ENCODE results near the gene HOXC11. TPM values are rescaled to one million over a fixed set of nuclear protein-coding genes. Genes with fewer than 3 reads are reported as not detected.

Gene HOXC11
- total RNA-seq, 1 experiment from 2014 or later: 4.3 TPM

DNA sequence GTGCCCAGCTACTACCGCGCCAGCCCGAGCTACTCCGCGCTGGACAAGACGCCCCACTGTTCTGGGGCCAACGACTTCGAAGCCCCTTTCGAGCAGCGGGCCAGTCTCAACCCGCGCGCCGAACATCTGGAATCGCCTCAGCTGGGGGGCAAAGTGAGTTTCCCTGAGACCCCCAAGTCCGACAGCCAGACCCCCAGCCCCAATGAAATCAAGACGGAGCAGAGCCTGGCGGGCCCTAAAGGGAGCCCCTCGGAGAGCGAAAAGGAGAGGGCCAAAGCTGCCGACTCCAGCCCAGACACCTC is 12.7 kb downstream of the HOXC11 start:
- peaks cover 7% of the 10 kb centered on the region; the same call in 1 of the 2 replicates for H3K36me3 ChIP-seq
- DNase-seq (ENCODE audit: low read depth in 1 of 2, low spot score in 2 of 2): no peak
- H3K9me3 ChIP-seq (replicated peaks): no peaks in the 10 kb centered on the region
- peak overlapping the region; percentile 63 for H3K27ac ChIP-seq
- no peaks in the 10 kb centered on the region for H3K27me3 ChIP-seq (replicated peaks)
- H3K4me1 ChIP-seq (replicated peaks): peaks cover 44% of the 10 kb centered on the region
- H3K4me3 ChIP-seq: peak overlapping the region; percentile 51

- peak in 1 of 2 experiments; percentile 70 for DNase-seq (ENCODE audit: low read depth in 1 of 2, low spot score in 2 of 2)
- H3K27ac ChIP-seq: peak overlapping the region; percentile 63
- H3K27me3 ChIP-seq (replicated peaks): no peaks in the 10 kb centered on the region
Measured at GRCh38 chr12:53985994-53986685, 13.2 kb downstream of the HOXC11 start.

GRCh38 chr12:53986686-53987483 is 14.0 kb downstream of the HOXC11 start:
- no peak for DNase-seq (ENCODE audit: low read depth in 1 of 2, low spot score in 2 of 2)
- peak overlapping the region; percentile 63 for H3K27ac ChIP-seq
- H3K4me3 ChIP-seq: peak overlapping the region; percentile 51
- H3K36me3 ChIP-seq: peaks cover 7% of the 10 kb centered on the region; the same call in 1 of the 2 replicates
- H3K9me3 ChIP-seq (replicated peaks): no peaks in the 10 kb centered on the region
- no peaks in the 10 kb centered on the region for H3K27me3 ChIP-seq (replicated peaks)
- H3K4me1 ChIP-seq (replicated peaks): peaks cover 57% of the 10 kb centered on the region

More at GRCh38 chr12:53985994-53986685, 13.2 kb downstream of the HOXC11 start:
- H3K4me1 ChIP-seq (replicated peaks): peaks cover 49% of the 10 kb centered on the region
- no peaks in the 10 kb centered on the region for H3K9me3 ChIP-seq (replicated peaks)
- peaks cover 7% of the 10 kb centered on the region; the same call in 1 of the 2 replicates for H3K36me3 ChIP-seq
- peak overlapping the region; percentile 51 for H3K4me3 ChIP-seq

DNA sequence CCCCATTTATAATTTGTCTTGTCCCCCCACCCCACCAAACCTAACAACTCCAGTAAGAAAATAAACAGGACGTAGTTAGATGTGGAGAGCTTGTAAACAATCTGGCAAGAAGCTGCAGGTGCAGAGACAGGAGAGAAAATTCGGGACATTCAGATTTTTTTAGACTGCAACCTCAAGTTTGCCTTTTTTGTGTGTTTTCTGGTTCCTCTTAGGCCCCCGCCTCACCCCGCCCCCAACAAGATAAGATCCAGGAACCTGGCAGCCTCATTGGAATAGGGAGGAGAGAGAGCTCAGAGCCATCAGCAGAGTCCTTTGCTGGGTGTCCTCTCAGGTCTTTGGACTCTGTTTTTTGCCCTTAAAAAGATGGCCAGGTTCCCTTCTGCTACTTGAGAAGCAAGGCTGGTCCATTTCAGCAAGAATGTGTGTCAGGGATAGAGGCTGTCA is 14.9 kb downstream of the HOXC11 start:
- Histone ChIP-seq H3K4me3 (no peak overlapping the region), H3K27me3 (replicated peaks) (no peaks in the 10 kb centered on the region), H3K9me3 (replicated peaks) (no peaks in the 10 kb centered on the region), H3K36me3 (peaks cover 7% of the 10 kb centered on the region; the same call in 1 of the 2 replicates), H3K27ac (no peak overlapping the region), H3K4me1 (replicated peaks) (peaks cover 63% of the 10 kb centered on the region)
- no peak for DNase-seq (ENCODE audit: low read depth in 1 of 2, low spot score in 2 of 2)

GRCh38 chr12:53988541-53989226 is 15.8 kb downstream of the HOXC11 start:
- H3K4me1 ChIP-seq (replicated peaks): peaks cover 72% of the 10 kb centered on the region
- no peaks in the 10 kb centered on the region for H3K27me3 ChIP-seq (replicated peaks)
- H3K36me3 ChIP-seq: peaks cover 7% of the 10 kb centered on the region; the same call in 1 of the 2 replicates
- DNase-seq (ENCODE audit: low read depth in 1 of 2, low spot score in 2 of 2): no peak
- H3K4me3 ChIP-seq: peak overlapping the region; percentile 27
- H3K9me3 ChIP-seq (replicated peaks): no peaks in the 10 kb centered on the region
- peak overlapping the region; percentile 33; the same call in 1 of the 2 replicates for H3K27ac ChIP-seq

- H3K36me3 ChIP-seq: peaks cover 7% of the 10 kb centered on the region; the same call in 1 of the 2 replicates
- H3K4me3 ChIP-seq: peak overlapping the region; percentile 27
- H3K27me3 ChIP-seq (replicated peaks): no peaks in the 10 kb centered on the region
- peak in 1 of 2 experiments; percentile 79 for DNase-seq (ENCODE audit: low read depth in 1 of 2, low spot score in 2 of 2)
- no peaks in the 10 kb centered on the region for H3K9me3 ChIP-seq (replicated peaks)
- peaks cover 79% of the 10 kb centered on the region for H3K4me1 ChIP-seq (replicated peaks)
- peak overlapping the region; percentile 33 for H3K27ac ChIP-seq
Measured at GRCh38 chr12:53989227-53990113, 16.5 kb downstream of the HOXC11 start.

DNA sequence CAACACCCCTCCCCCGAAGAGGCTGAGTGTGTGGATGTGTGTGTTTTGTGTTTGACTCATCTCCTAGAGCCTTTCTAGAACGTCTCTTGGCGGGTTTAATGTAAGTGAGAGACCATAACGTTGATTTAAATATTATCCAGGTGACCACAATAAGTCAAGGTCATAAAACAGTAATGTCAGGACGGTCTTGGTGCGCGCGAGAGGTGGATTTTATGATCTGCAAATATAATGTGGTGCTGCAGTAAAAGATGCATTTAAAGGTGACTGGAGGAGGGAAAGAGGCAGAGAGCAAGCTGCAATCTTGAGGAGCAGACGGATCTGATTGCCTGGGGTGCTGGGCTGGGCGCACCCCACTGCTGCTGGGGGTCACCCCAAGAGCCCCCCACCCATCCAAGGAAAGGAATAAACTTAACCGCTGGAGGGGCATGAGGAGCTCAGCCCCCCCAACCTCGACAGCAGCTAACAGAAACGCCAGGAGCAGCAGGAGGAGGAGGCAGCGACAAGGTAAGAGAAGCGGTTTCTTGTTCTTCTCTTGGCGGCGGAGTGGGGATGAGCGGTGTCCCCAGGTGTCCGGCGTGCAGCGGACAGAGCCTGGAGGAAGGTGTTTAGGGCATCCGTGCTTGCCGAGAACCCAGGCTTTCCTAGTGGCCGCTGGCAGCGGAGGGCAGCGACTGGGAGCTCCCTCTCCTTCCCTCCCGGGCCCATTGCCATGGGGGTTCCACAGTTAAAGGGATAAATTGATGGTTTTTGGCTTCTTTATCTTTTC is 17.6 kb downstream of the HOXC11 start:
- Histone ChIP-seq H3K27ac (peak overlapping the region; percentile 33), H3K27me3 (replicated peaks) (no peaks in the 10 kb centered on the region)

DNA sequence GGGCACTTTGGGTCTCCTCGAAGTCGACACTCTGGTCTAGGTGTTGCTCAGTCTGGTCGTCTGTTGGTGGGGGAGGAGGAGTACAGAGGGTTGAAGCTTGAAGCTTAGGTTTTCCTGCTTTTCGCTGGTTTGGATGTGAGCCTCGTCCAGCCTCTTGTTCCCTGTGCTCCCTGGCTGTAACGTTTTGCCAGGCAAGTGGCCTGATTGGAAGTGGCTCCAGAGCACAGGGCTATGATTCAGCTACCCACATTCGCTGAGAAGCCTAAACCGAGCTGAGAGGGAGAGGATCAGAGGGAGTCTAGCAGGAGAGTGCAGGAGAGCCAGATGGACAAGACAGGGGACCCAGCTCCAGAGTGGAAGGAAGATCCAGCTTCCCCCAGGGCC is 18.1 kb downstream of the HOXC11 start:
- peaks cover 2% of the 10 kb centered on the region; the same call in 1 of the 2 replicates for H3K36me3 ChIP-seq
- peak overlapping the region; percentile 33 for H3K27ac ChIP-seq
- peaks cover 81% of the 10 kb centered on the region for H3K4me1 ChIP-seq (replicated peaks)
- peak in 1 of 2 experiments; percentile 61 for DNase-seq (ENCODE audit: low read depth in 1 of 2, low spot score in 2 of 2)
- no peaks in the 10 kb centered on the region for H3K27me3 ChIP-seq (replicated peaks)
- peak overlapping the region; percentile 19 for H3K4me3 ChIP-seq
- no peaks in the 10 kb centered on the region for H3K9me3 ChIP-seq (replicated peaks)

More for the DNA sequence above, 17.6 kb downstream of the HOXC11 start:
- Histone ChIP-seq H3K4me3 (peak overlapping the region; percentile 19), H3K9me3 (replicated peaks) (no peaks in the 10 kb centered on the region), H3K4me1 (replicated peaks) (peaks cover 82% of the 10 kb centered on the region), H3K36me3 (peaks cover 7% of the 10 kb centered on the region; the same call in 1 of the 2 replicates)
- peak in 1 of 2 experiments; percentile 72 for DNase-seq (ENCODE audit: low read depth in 1 of 2, low spot score in 2 of 2)

GRCh38 chr12:53992377-53992889 is 19.5 kb downstream of the HOXC11 start:
- no peak for DNase-seq (ENCODE audit: low read depth in 1 of 2, low spot score in 2 of 2)
- Histone ChIP-seq H3K27ac (peak overlapping the region; percentile 93), H3K36me3 (no peaks in the 10 kb centered on the region), H3K4me1 (replicated peaks) (peaks cover 87% of the 10 kb centered on the region), H3K4me3 (no peak overlapping the region; the same call in 1 of the 2 replicates), H3K27me3 (replicated peaks) (no peaks in the 10 kb centered on the region), H3K9me3 (replicated peaks) (no peaks in the 10 kb centered on the region)

DNA sequence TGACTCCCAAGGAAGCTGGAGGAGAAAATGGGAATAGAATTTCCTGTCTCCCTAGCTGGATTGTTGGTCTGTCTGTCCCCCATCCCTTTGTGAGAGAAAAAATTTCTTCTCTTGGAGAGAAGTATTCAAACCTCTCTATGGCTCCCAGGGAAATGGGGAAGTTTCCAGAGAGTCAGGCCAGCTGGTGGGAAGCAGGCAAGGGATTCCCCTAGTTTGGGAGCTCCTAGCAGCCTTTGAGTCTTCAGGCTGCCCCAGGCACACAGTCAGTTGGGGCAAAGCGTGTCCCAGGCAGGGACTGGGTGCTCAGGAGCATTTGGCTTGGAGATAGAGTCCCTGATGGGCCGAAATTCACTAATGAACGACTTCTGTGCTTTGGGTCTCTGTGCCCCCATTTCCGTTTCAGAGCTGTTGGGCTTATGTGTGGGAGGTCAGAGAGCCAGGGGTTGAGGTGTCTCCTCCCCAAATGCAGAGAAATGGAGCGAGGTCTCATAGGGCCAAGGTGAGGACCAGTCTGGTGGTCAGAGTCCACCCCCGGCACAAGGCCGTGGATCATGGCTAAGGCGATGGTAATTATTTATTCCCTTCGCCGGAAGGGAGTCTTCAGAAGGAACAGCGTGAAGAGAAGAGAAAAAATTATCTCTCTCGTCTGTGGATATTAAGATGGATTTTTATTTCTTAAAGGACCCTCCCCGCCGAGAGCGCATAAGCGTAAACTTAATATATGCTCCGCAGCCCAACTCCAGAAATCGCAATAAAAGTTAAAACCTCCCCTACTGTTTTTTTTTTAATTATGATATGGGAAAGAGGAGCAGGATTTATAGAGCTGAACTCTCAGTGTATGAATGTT is 20.5 kb downstream of the HOXC11 start:
- peak overlapping the region; percentile 49 for H3K4me3 ChIP-seq
- H3K27me3 ChIP-seq (replicated peaks): no peaks in the 10 kb centered on the region
- H3K27ac ChIP-seq: peak overlapping the region; percentile 93
- H3K36me3 ChIP-seq: no peaks in the 10 kb centered on the region
- H3K9me3 ChIP-seq (replicated peaks): no peaks in the 10 kb centered on the region
- H3K4me1 ChIP-seq (replicated peaks): peaks cover 87% of the 10 kb centered on the region
- peak in 1 of 2 experiments; percentile 66 for DNase-seq (ENCODE audit: low read depth in 1 of 2, low spot score in 2 of 2)

DNA sequence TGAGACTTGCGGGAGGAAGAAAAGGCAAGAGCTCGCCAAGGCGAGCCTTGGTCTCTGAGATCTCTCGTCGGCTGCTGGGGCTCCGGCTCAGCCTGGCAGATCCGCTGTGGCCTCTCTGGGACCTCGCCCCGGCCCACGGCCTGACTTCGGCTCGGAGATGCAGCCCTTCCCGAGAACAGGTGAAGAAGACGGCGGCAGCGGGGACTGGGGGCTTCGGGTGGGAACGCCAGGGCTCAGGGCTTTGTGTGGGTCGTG is 21.0 kb downstream of the HOXC11 start:
- Histone ChIP-seq H3K36me3 (no peaks in the 10 kb centered on the region), H3K27me3 (replicated peaks) (no peaks in the 10 kb centered on the region), H3K27ac (peak overlapping the region; percentile 93), H3K9me3 (replicated peaks) (no peaks in the 10 kb centered on the region), H3K4me3 (peak overlapping the region; percentile 49), H3K4me1 (replicated peaks) (peaks cover 87% of the 10 kb centered on the region)
- DNase-seq (ENCODE audit: low read depth in 1 of 2, low spot score in 2 of 2): no peak

Data from SJSA1 (cell line).